Body of pancreas (tissue), 4 donors: ENCODE data around the gene ZNF653. TPM values are rescaled to one million over a fixed set of nuclear protein-coding genes. Genes with fewer than 3 reads are reported as not detected.
"Not testable (repeated sequence)": the region's sequence is repeated elsewhere in the genome, so short reads cannot be mapped to it uniquely, and the experiment has no call there.

Experiments used
- ATAC-seq: fragments of 150-250 bp; one replicate; pipeline ENCODE4 v1.9.1; 2016
- DNase-seq, 4 donors: peaks; one replicate each; pipeline ENCODE4 v3.0.0-alpha.2; 2019
- H3K27ac ChIP-seq, 4 donors: fragments of 200-600 bp; sonication (generic); 1 replicate in 3 of 4; 2 replicates in 1 of 4; pipeline versions ENCODE4 v1.5.1 to v1.6.1; 2016 to 2019; ENCODE audit warnings: mild to moderate bottlenecking in 1 of 4, mixed read lengths in 1 of 4, moderate library complexity in 1 of 4
- H3K27me3 ChIP-seq, 2 donors: fragments of 200-600 bp; sonication (generic); one replicate each; pipeline ENCODE4 v1.6.0; 2016; ENCODE audit warnings: mild to moderate bottlenecking in 1 of 2
- H3K36me3 ChIP-seq, 2 donors: fragments of 200-600 bp; sonication (generic); replicated peaks in 1 of 2; 2 replicates each; pipeline ENCODE4 v1.5.1; 2016; ENCODE audit warnings: low read depth in 2 of 2; ENCODE audit not compliant: insufficient read depth in 1 of 2
- H3K4me1 ChIP-seq: fragments of 200-600 bp; sonication (generic); one replicate; pipeline ENCODE4 v1.6.0; 2016
- H3K4me3 ChIP-seq, 2 donors: fragments of 200-600 bp; sonication (generic); 1 replicate in 1 of 2; 2 replicates in 1 of 2; pipeline ENCODE4 v1.5.1; 2016 to 2019
- H3K9me3 ChIP-seq, 3 donors: fragments of 200-600 bp; sonication (generic); 1 replicate in 2 of 3; 2 replicates in 1 of 3; pipeline ENCODE4 v1.5.1; 2016
- CTCF ChIP-seq, 7 experiments: fragments of 450-650 bp in 4 of 7; fragments of 200-600 bp in 3 of 7; sonication (generic) in 3 of 7; IDR thresholded peaks; one replicate each; pipeline ENCODE4 v1.5.1; 2016 to 2019; ENCODE audit warnings: antibody characterized with exemption in 7 of 7
- POLR2A ChIP-seq, 3 donors: fragments of 450-650 bp; IDR thresholded peaks; one replicate each; pipeline ENCODE4 v1.6.1; 2016; ENCODE audit warnings: antibody characterized with exemption in 3 of 3, mild to moderate bottlenecking in 2 of 3
- WGBS, 2 donors: methylation state at CpG; one replicate each; pipeline ENCODE4 v1.1.5; 2017; 5-methylcytosine and 5-hydroxymethylcytosine counted together
- intact Hi-C: fragments of 100-400 bp; cut with DNase I; formaldehyde crosslinking; loops from one replicate; pipeline ENCODE4 v1.15.1; 2023
- total RNA-seq, 2 donors: library from RNA; depleted of rRNA; stranded (reverse); fragments of >200 nt; gene quantifications; one replicate each; pipeline ENCODE4 v1.1.0, GENCODE V29; 2016

ZNF653 gene
- total RNA-seq, 2 donors from 2014 or later, result 9.6 to 22.1 TPM

GRCh38 chr19:11458236-11458900, 47.3 kb downstream of the ZNF653 start:
- intact Hi-C loops, result loop anchor here (10.0 kb wide), 1 partner anchor 444 kb away; no protein-coding TSS in a partner anchor
- no peak overlapping the region for H3K27ac ChIP-seq
- no peaks in the 10 kb centered on the region for H3K9me3 ChIP-seq
- ATAC-seq (no peak), DNase-seq (no peak)
- 73 to 74% methylated on average over 5 to 19 of the region's 19 CpGs for WGBS, 2 donors
- H3K4me1 ChIP-seq, result no peaks in the 10 kb centered on the region
- TF ChIP-seq CTCF (IDR thresholded peaks at IDR 0.05) (no peak), POLR2A (IDR thresholded peaks at IDR 0.05) (no peak)
- no peak overlapping the region for H3K4me3 ChIP-seq
- H3K27me3 ChIP-seq, result no peaks in the 10 kb centered on the region
- H3K36me3 ChIP-seq, result no peaks in the 10 kb centered on the region

- Histone ChIP-seq H3K36me3 (no peaks in the 10 kb centered on the region), H3K27me3 (no peaks in the 10 kb centered on the region), H3K4me1 (no peaks in the 10 kb centered on the region), H3K9me3 (no peaks in the 10 kb centered on the region), H3K4me3 (no peak overlapping the region), H3K27ac (no peak overlapping the region)
- intact Hi-C loops, result loop anchor here (10.0 kb wide), 1 partner anchor 443 kb away; no protein-coding TSS in a partner anchor
- TF ChIP-seq CTCF (IDR thresholded peaks at IDR 0.05), result no peak
- no peak for TF ChIP-seq POLR2A (IDR thresholded peaks at IDR 0.05)
- ATAC-seq, result no peak
- WGBS, 2 donors, result 76 to 88% methylated on average over 5 to 19 of the region's 20 CpGs
- DNase-seq, result no peak
Measured at GRCh38 chr19:11457831-11458230, 47.8 kb downstream of the ZNF653 start.

- Histone ChIP-seq H3K27me3 (no peaks in the 10 kb centered on the region), H3K4me1 (no peaks in the 10 kb centered on the region), H3K36me3 (no peaks in the 10 kb centered on the region), H3K27ac (no peak overlapping the region), H3K9me3 (no peaks in the 10 kb centered on the region), H3K4me3 (no peak overlapping the region)
- DNase-seq, result no peak
- TF ChIP-seq CTCF (IDR thresholded peaks at IDR 0.05), result no peak
- no peak for TF ChIP-seq POLR2A (IDR thresholded peaks at IDR 0.05)
- ATAC-seq, result no peak
- WGBS, 2 donors, result 28 to 33% methylated on average over 4 to 18 of the region's 18 CpGs
- intact Hi-C loops, result loop anchor here (10.0 kb wide), 1 partner anchor 442 kb away; no protein-coding TSS in a partner anchor
Measured at GRCh38 chr19:11457115-11457514, 48.5 kb downstream of the ZNF653 start.

GRCh38 chr19:11456659-11457058, 49.0 kb downstream of the ZNF653 start:
- Histone ChIP-seq H3K27ac (no peak overlapping the region), H3K27me3 (no peaks in the 10 kb centered on the region), H3K9me3 (no peaks in the 10 kb centered on the region), H3K4me1 (no peaks in the 10 kb centered on the region), H3K4me3 (no peak overlapping the region), H3K36me3 (no peaks in the 10 kb centered on the region)
- 86 to 89% methylated on average over 6 to 7 of the region's 7 CpGs for WGBS, 2 donors
- TF ChIP-seq CTCF (IDR thresholded peaks at IDR 0.05), result no peak
- intact Hi-C loops, result loop anchor here (10.0 kb wide), 1 partner anchor 442 kb away; no protein-coding TSS in a partner anchor
- DNase-seq (no peak), ATAC-seq (no peak)

- DNase-seq, H3K4me1 ChIP-seq, H3K27me3 ChIP-seq, H3K9me3 ChIP-seq, H3K36me3 ChIP-seq, H3K27ac ChIP-seq, H3K4me3 ChIP-seq, ATAC-seq: not testable (repeated sequence)
- 77 to 91% methylated on average over 9 of the region's 9 CpGs for WGBS, 2 donors
- intact Hi-C loops, result loop anchor here (10.0 kb wide), 1 partner anchor 440 kb away; no protein-coding TSS in a partner anchor
Measured at GRCh38 chr19:11455233-11455554, 50.4 kb downstream of the ZNF653 start.
